DMS114 treated with DMSO at 0.1 percent for 48 hours (cell line): ENCODE results near the gene MAP7D3.
"Not testable (repeated sequence)": the region's sequence is repeated elsewhere in the genome, so short reads cannot be mapped to it uniquely, and the experiment has no call there.

ENCODE experiments used
- DNase-seq: peaks from one replicate; lab custom pipeline; 2025; ENCODE audit not compliant: unreplicated experiment; lab: John Stamatoyannopoulos, UW

MAP7D3 gene

GRCh38 chrX:136251041-136251991 is at the start of gene MAP7D3:
TSS of gene MAP7D3 (minus strand) at chrX:136251400. CDS start at chrX:136251358, 42 bp downstream.
- DNase-seq: no peak

GRCh38 chrX:136300721-136301120 is 49.5 kb upstream of the MAP7D3 start, which contains the start of gene ADGRG4:
TSS of gene ADGRG4 (plus strand) at chrX:136300963. CDS start at chrX:136308778, 7,815 bp downstream.
- DNase-seq: not testable (repeated sequence)

- no peak for DNase-seq
These were observed 44.2 kb upstream of the MAP7D3 start for GRCh38 chrX:136295380-136295779.

- no peak for DNase-seq
These were observed 41.5 kb upstream of the MAP7D3 start for GRCh38 chrX:136292656-136293055.

GRCh38 chrX:136291824-136292223 is 40.6 kb upstream of the MAP7D3 start:
- DNase-seq: no peak

GRCh38 chrX:136286375-136286774 is 35.2 kb upstream of the MAP7D3 start:
- not testable (repeated sequence) for DNase-seq

GRCh38 chrX:136275553-136275952 is 24.4 kb upstream of the MAP7D3 start:
- no peak for DNase-seq

GRCh38 chrX:136273986-136274385 is 22.8 kb upstream of the MAP7D3 start:
- no peak for DNase-seq

GRCh38 chrX:136272325-136272724 is 21.1 kb upstream of the MAP7D3 start:
- no peak for DNase-seq

- no peak for DNase-seq
These were observed 20.1 kb upstream of the MAP7D3 start for GRCh38 chrX:136271300-136271699.

GRCh38 chrX:136269921-136270320 is 18.7 kb upstream of the MAP7D3 start:
- no peak for DNase-seq

GRCh38 chrX:136268051-136269048 is 17.1 kb upstream of the MAP7D3 start:
- DNase-seq: no peak

- no peak for DNase-seq
These were observed 15.6 kb upstream of the MAP7D3 start for GRCh38 chrX:136266828-136267227.

GRCh38 chrX:136262812-136263315 is 11.7 kb upstream of the MAP7D3 start:
- no peak for DNase-seq

GRCh38 chrX:136262243-136262642 is 11.0 kb upstream of the MAP7D3 start:
- no peak for DNase-seq

- no peak for DNase-seq
These were observed 10.1 kb upstream of the MAP7D3 start for GRCh38 chrX:136261321-136261720.

GRCh38 chrX:136260776-136261175 is 9.6 kb upstream of the MAP7D3 start:
- DNase-seq: no peak

- no peak for DNase-seq
These were observed 8.3 kb upstream of the MAP7D3 start for GRCh38 chrX:136259543-136259942.

GRCh38 chrX:136258951-136259350 is 7.8 kb upstream of the MAP7D3 start:
- DNase-seq: no peak

- no peak for DNase-seq
These were observed 4.8 kb upstream of the MAP7D3 start for GRCh38 chrX:136256026-136256425.

GRCh38 chrX:136255541-136255940 is 4.3 kb upstream of the MAP7D3 start:
- DNase-seq: no peak
